GM12878 (cell line): ENCODE data around the gene SAXO1.

Source experiments
- IRF5 ChIP-seq: fragments of 450-650 bp; IDR thresholded peaks from 2 replicates; pipeline ENCODE4 v1.6.1; 2017; ENCODE audit warnings: borderline replicate concordance
- RAD21 ChIP-seq: IDR thresholded peaks from 2 replicates; pipeline ENCODE4 v1.6.1; 2011; ENCODE audit warnings: mild to moderate bottlenecking, low read depth, low read length, moderate library complexity; ENCODE audit not compliant: insufficient read depth

- no peak for TF ChIP-seq RAD21
- TF ChIP-seq IRF5, result no peak
Observed at GRCh38 chr9:18979367-18979766, 53.6 kb downstream of the SAXO1 start.
